ENCODE measurements around the gene ANKS3.

GRCh38 chr16:4696905-4697847 is 36.9 kb downstream of the ANKS3 start:
- no peak for TF ChIP-seq CTCF (IDR thresholded peaks at IDR 0.05)
- no peak for TF ChIP-seq POLR2A (IDR thresholded peaks at IDR 0.05)
